GM12878 (cell line): ENCODE results near the gene MAGEH1. TPM values are rescaled to one million over a fixed set of nuclear protein-coding genes. Genes with fewer than 3 reads are reported as not detected.

Experiments
- ATAC-seq: fragments of 200-7000 bp; cut with Tn5 transposase; 3 replicates; pipeline ENCODE4 v1.9.1; 2020; ENCODE audit warnings: mild to moderate bottlenecking, moderate library complexity
- BruUV-seq: library from RNA; stranded (reverse); fragments of 400-500 nt; replicated peaks from 2 replicates; lab custom pipeline; 2021; lab: Mats Ljungman, UMichigan
- CTCF ChIA-PET: fragments of 300-600 bp; sonication (Branson Sonifier 250); formaldehyde crosslinking; extraction: SDS; loops from one replicate; lab custom pipeline; 2021; ENCODE audit warnings: inconsistent platforms; lab: Yijun Ruan, JAX
- POLR2A ChIA-PET: fragments of 350-600 bp; formaldehyde crosslinking; extraction: SDS; loops from one replicate; lab custom pipeline; 2021; ENCODE audit warnings: inconsistent platforms; lab: Charles Lee
- RAD21 ChIA-PET: fragments of 300-600 bp; sonication (Branson Sonifier 250); formaldehyde crosslinking; loops from one replicate; lab custom pipeline; 2023; ENCODE audit warnings: antibody characterized with exemption; ENCODE audit not compliant: unreplicated experiment; lab: Charles Lee
- SMC1A ChIA-PET: fragments of 300-600 bp; sonication (Branson Sonifier 250); formaldehyde crosslinking; loops from one replicate; lab custom pipeline; 2023; ENCODE audit not compliant: unreplicated experiment, uncharacterized antibody; lab: Charles Lee
- DNase-seq: peaks from one replicate; pipeline ENCODE4 v3.0.0-alpha.2; 2011; ENCODE audit warnings: low read depth, low spot score
- FAIRE-seq: peaks from 3 replicates; lab custom pipeline; 2011; peaks lifted over from hg19 to GRCh38; lab: Jason Lieb, UNC
- H2AFZ ChIP-seq: 2 replicates; pipeline ENCODE4 v1.6.0; 2011; ENCODE audit warnings: low read depth, low read length, control low read depth; ENCODE audit not compliant: control insufficient read depth
- H3K27ac ChIP-seq: 2 replicates; pipeline ENCODE4 v1.5.1; 2011; ENCODE audit warnings: control low read depth; ENCODE audit not compliant: control insufficient read depth, insufficient read depth
- H3K27me3 ChIP-seq, 2 experiments: replicated peaks in 1 of 2; 2 replicates each; pipeline versions ENCODE4 v1.6.0 to v1.6.1; 2011; ENCODE audit warnings: low read length in 1 of 2; ENCODE audit not compliant: control insufficient read depth in 2 of 2, insufficient read depth in 2 of 2
- H3K36me3 ChIP-seq, 2 experiments: 2 replicates each; pipeline ENCODE4 v1.5.1; 2011; ENCODE audit warnings: low read length in 1 of 2; ENCODE audit not compliant: control insufficient read depth in 2 of 2, insufficient read depth in 2 of 2
- H3K4me1 ChIP-seq: 2 replicates; pipeline ENCODE4 v1.6.1; 2011; ENCODE audit warnings: mild to moderate bottlenecking, low read length, moderate library complexity, mixed read lengths; ENCODE audit not compliant: control insufficient read depth, insufficient read depth
- H3K4me2 ChIP-seq: 2 replicates; pipeline ENCODE4 v1.6.0; 2011; ENCODE audit warnings: control low read depth; ENCODE audit not compliant: control insufficient read depth, insufficient read depth
- H3K4me3 ChIP-seq: fragments of 200-600 bp; sonication (generic); 2 replicates; pipeline ENCODE4 v1.5.1; 2016
- H3K79me2 ChIP-seq: 2 replicates; pipeline ENCODE4 v1.6.0; 2011; ENCODE audit warnings: low read length; ENCODE audit not compliant: control insufficient read depth, insufficient read depth
- H3K9ac ChIP-seq: 2 replicates; pipeline ENCODE4 v1.8.0; 2011; ENCODE audit warnings: low read length, control low read depth, mixed read lengths; ENCODE audit not compliant: control insufficient read depth, insufficient read depth
- H3K9me3 ChIP-seq: replicated peaks from 3 replicates; pipeline ENCODE4 v1.5.1; 2011; ENCODE audit warnings: mild to moderate bottlenecking, low read length; ENCODE audit not compliant: control insufficient read depth, insufficient read depth
- H4K20me1 ChIP-seq: 2 replicates; pipeline ENCODE4 v1.6.0; 2011; ENCODE audit not compliant: control insufficient read depth, insufficient read depth
- RAD21 ChIP-seq: IDR thresholded peaks from 2 replicates; pipeline ENCODE4 v1.6.1; 2011; ENCODE audit warnings: mild to moderate bottlenecking, low read depth, low read length, moderate library complexity; ENCODE audit not compliant: insufficient read depth
- WGBS: methylation state at CpG from one replicate; pipeline ENCODE4 v1.1.6; 2016; ENCODE audit warnings: low lambda C conversion rate; ENCODE audit not compliant: insufficient replicate concordance, insufficient coverage; ENCODE audit errors: missing lambda C conversion rate; 5-methylcytosine and 5-hydroxymethylcytosine counted together
- in situ Hi-C: fragments of 300-500 bp; cut with MboI; formaldehyde crosslinking; loops from 9 replicates; pipeline ENCODE4 v1.14.3; 2018; ENCODE audit warnings: mixed read lengths
- intact Hi-C: fragments of 100-400 bp; cut with micrococcal nuclease; formaldehyde crosslinking; loops from one replicate; pipeline ENCODE4 v1.14.2; 2022; ENCODE audit not compliant: unreplicated experiment
- polyA plus RNA-seq, 11 experiments: library from polyadenylated mRNA; depleted of rRNA in 4 of 11; unstranded in 6 of 11; stranded (reverse) in 5 of 11; fragments of >200 nt; fragmentation: Nextera tagmentation in 4 of 11; fragmentation: Illumina TruSeq in 1 of 11; extraction: Ambion mirVana in 4 of 11; extraction: Trizol in 1 of 11; gene quantifications; 1 replicate in 1 of 11; 2 replicates in 10 of 11; pipeline versions ENCODE4 v1.2.1 to v1.2.3, GENCODE V29; 2011 to 2016; ENCODE audit warnings: inconsistent platforms in 2 of 11, missing spikeins in 2 of 11, low read depth in 1 of 11
- total RNA-seq, 4 experiments: library from RNA; depleted of rRNA in 3 of 4; stranded (reverse); fragments of >200 nt in 3 of 4; fragmentation: Illumina TruSeq in 1 of 4; extraction: Trizol in 1 of 4; gene quantifications; 2 replicates each; pipeline versions ENCODE4 v1.2.1 to v1.2.3, GENCODE V29; 2013 to 2021
- TF ChIP-seq, protein P1 (sequence below), 3 experiments: IDR thresholded peaks in 2 of 3; conservative IDR thresholded peaks in 1 of 3; 2 replicates each; pipeline ENCODE4 v1.5.1; 2011; ENCODE audit warnings: low read depth in 3 of 3, low read length in 3 of 3, mild to moderate bottlenecking in 3 of 3, control low read depth in 2 of 3, moderate library complexity in 2 of 3, inconsistent platforms in 1 of 3, mixed read lengths in 1 of 3; ENCODE audit not compliant: control insufficient read depth in 2 of 3, insufficient read depth in 1 of 3; ENCODE audit errors: extremely low read depth in 1 of 3
- TF ChIP-seq, protein P2 (sequence below): fragments of 150-350 bp; IDR thresholded peaks from 2 replicates; pipeline ENCODE4 v1.6.1; 2016; ENCODE audit warnings: low read depth, low read length

MAGEH1 gene
- total and polyA plus RNA-seq, 10 of the 15 experiments (the other 5 are each of a cell fraction or from before 2014, with no cell fraction given), result 8.7 to 25.2 (median 18.3) TPM

DNA sequence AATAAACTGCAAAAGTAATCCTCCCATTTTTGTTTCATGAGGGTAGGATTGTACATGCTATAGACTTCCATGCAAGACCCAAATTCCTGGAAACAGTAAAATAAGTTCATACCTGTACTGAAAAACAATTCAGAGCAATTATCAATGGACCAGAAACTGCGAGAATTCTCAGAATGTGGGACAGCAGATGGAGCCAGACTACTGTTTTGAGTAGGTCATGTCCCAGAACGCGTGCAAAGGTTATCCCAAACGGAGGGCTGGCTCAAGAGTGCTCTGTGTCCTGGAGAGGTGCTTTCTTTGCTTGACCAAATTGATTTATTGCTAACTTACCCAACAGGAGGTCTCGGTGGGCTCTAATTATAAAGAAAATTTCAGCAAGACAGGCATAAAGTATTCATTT lies 1.7 kb upstream of the MAGEH1 start:
- SMC1A ChIA-PET, result no interaction called here
- Histone ChIP-seq H3K4me2 (no peak overlapping the region), H3K27ac (no peak overlapping the region), H2AFZ (no peak overlapping the region), H4K20me1 (no peaks in the 10 kb centered on the region), H3K27me3 (no peaks in the 10 kb centered on the region), H3K9me3 (no peaks in the 10 kb centered on the region), H3K4me3 (no peak overlapping the region), H3K36me3 (no peaks in the 10 kb centered on the region)
- DNase-seq (no peak), ATAC-seq (no peak)
- CTCF ChIA-PET, result no interaction called here
- in situ Hi-C loops, result no loop called here
- BruUV-seq, result no TSS peak
- whole genome bisulfite sequencing, result 54% methylated on average over 5 of the region's 5 CpGs
- POLR2A ChIA-PET, result no interaction called here
- TF ChIP-seq, protein P1, sequence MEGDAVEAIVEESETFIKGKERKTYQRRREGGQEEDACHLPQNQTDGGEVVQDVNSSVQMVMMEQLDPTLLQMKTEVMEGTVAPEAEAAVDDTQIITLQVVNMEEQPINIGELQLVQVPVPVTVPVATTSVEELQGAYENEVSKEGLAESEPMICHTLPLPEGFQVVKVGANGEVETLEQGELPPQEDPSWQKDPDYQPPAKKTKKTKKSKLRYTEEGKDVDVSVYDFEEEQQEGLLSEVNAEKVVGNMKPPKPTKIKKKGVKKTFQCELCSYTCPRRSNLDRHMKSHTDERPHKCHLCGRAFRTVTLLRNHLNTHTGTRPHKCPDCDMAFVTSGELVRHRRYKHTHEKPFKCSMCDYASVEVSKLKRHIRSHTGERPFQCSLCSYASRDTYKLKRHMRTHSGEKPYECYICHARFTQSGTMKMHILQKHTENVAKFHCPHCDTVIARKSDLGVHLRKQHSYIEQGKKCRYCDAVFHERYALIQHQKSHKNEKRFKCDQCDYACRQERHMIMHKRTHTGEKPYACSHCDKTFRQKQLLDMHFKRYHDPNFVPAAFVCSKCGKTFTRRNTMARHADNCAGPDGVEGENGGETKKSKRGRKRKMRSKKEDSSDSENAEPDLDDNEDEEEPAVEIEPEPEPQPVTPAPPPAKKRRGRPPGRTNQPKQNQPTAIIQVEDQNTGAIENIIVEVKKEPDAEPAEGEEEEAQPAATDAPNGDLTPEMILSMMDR (IDR thresholded peaks at IDR 0.05 in 2 of 3, conservative IDR thresholded peaks at IDR 0.05 in 1 of 3; ENCODE audit: control insufficient read depth in 2 of 3, extremely low read depth in 1 of 3, insufficient read depth in 1 of 3, low read depth in 3 of 3, low read length in 3 of 3), result peak in 2 of 3 experiments; percentile 3 to 17; a peak in 2 of 6 replicates
- TF ChIP-seq, protein P2, sequence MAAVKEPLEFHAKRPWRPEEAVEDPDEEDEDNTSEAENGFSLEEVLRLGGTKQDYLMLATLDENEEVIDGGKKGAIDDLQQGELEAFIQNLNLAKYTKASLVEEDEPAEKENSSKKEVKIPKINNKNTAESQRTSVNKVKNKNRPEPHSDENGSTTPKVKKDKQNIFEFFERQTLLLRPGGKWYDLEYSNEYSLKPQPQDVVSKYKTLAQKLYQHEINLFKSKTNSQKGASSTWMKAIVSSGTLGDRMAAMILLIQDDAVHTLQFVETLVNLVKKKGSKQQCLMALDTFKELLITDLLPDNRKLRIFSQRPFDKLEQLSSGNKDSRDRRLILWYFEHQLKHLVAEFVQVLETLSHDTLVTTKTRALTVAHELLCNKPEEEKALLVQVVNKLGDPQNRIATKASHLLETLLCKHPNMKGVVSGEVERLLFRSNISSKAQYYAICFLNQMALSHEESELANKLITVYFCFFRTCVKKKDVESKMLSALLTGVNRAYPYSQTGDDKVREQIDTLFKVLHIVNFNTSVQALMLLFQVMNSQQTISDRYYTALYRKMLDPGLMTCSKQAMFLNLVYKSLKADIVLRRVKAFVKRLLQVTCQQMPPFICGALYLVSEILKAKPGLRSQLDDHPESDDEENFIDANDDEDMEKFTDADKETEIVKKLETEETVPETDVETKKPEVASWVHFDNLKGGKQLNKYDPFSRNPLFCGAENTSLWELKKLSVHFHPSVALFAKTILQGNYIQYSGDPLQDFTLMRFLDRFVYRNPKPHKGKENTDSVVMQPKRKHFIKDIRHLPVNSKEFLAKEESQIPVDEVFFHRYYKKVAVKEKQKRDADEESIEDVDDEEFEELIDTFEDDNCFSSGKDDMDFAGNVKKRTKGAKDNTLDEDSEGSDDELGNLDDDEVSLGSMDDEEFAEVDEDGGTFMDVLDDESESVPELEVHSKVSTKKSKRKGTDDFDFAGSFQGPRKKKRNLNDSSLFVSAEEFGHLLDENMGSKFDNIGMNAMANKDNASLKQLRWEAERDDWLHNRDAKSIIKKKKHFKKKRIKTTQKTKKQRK, result no peak
- peak; percentile 36; the same call in 1 of the 2 replicates for TF ChIP-seq RAD21
- TF ChIP-seq, all 136 proteins: peak for 2
- intact Hi-C loops, result no loop called here
- Histone ChIP-seq H3K4me1 (no peaks in the 10 kb centered on the region), H3K9ac (no peak overlapping the region), H3K79me2 (peaks cover 6% of the 10 kb centered on the region)
- RAD21 ChIA-PET, result no interaction called here
- FAIRE-seq, result no peak
